Measurements from ENCODE around the gene BMP7.
"Not testable (repeated sequence)": the region's sequence is repeated elsewhere in the genome, so short reads cannot be mapped to it uniquely, and the experiment has no call there.

Gene BMP7

GRCh38 chr20:57287007-57287880, 20.8 kb upstream of the BMP7 start:
- Histone ChIP-seq H3K27me3 (replicated peaks; ENCODE audit: control insufficient read depth, insufficient read depth, low read length) (peaks cover 88% of the 10 kb centered on the region), H3K4me3 (ENCODE audit: low read length) (no peak overlapping the region), H3K36me3 (ENCODE audit: control insufficient read depth, insufficient read depth, low read length, severe bottlenecking) (no peaks in the 10 kb centered on the region), H3K4me1 (ENCODE audit: control insufficient read depth, insufficient read depth, low read length) (peaks cover 14% of the 10 kb centered on the region), H3K9me3 (ENCODE audit: control insufficient read depth, low read length) (peaks cover 7% of the 10 kb centered on the region), H3K9ac (ENCODE audit: low read length) (no peak overlapping the region)
- DNase-seq (ENCODE audit: low read depth) = no peak

- Histone ChIP-seq H3K9me3 (ENCODE audit: control insufficient read depth, low read length) (no peaks in the 10 kb centered on the region), H3K4me3 (ENCODE audit: low read length) (no peak overlapping the region), H3K27me3 (replicated peaks; ENCODE audit: control insufficient read depth, insufficient read depth, low read length) (peaks cover 74% of the 10 kb centered on the region), H3K36me3 (ENCODE audit: control insufficient read depth, insufficient read depth, low read length, severe bottlenecking) (no peaks in the 10 kb centered on the region), H3K9ac (ENCODE audit: low read length) (no peak overlapping the region), H3K4me1 (ENCODE audit: control insufficient read depth, insufficient read depth, low read length) (peaks cover 11% of the 10 kb centered on the region)
- DNase-seq (ENCODE audit: low read depth) = no peak
Measured at GRCh38 chr20:57283860-57284259, 17.4 kb upstream of the BMP7 start.

GRCh38 chr20:57282670-57283361, 16.4 kb upstream of the BMP7 start:
- H3K27me3 ChIP-seq (replicated peaks; ENCODE audit: control insufficient read depth, insufficient read depth, low read length) = peaks cover 67% of the 10 kb centered on the region
- H3K4me3 ChIP-seq (ENCODE audit: low read length) = no peak overlapping the region
- H3K36me3 ChIP-seq (ENCODE audit: control insufficient read depth, insufficient read depth, low read length, severe bottlenecking) = no peaks in the 10 kb centered on the region
- no peak overlapping the region for H3K9ac ChIP-seq (ENCODE audit: low read length)
- H3K4me1 ChIP-seq (ENCODE audit: control insufficient read depth, insufficient read depth, low read length) = peaks cover under 1% of the 10 kb centered on the region
- no peak for DNase-seq (ENCODE audit: low read depth)
- no peaks in the 10 kb centered on the region for H3K9me3 ChIP-seq (ENCODE audit: control insufficient read depth, low read length)

- H3K4me1 ChIP-seq (ENCODE audit: control insufficient read depth, insufficient read depth, low read length) = no peaks in the 10 kb centered on the region
- DNase-seq (ENCODE audit: low read depth) = no peak
- no peaks in the 10 kb centered on the region for H3K36me3 ChIP-seq (ENCODE audit: control insufficient read depth, insufficient read depth, low read length, severe bottlenecking)
- peaks cover 67% of the 10 kb centered on the region for H3K27me3 ChIP-seq (replicated peaks; ENCODE audit: control insufficient read depth, insufficient read depth, low read length)
- H3K4me3 ChIP-seq (ENCODE audit: low read length) = no peak overlapping the region
- no peak overlapping the region for H3K9ac ChIP-seq (ENCODE audit: low read length)
- H3K9me3 ChIP-seq (ENCODE audit: control insufficient read depth, low read length) = no peaks in the 10 kb centered on the region
Measured at GRCh38 chr20:57281900-57282299, 15.5 kb upstream of the BMP7 start.

- Histone ChIP-seq H3K9me3 (ENCODE audit: control insufficient read depth, low read length) (no peaks in the 10 kb centered on the region), H3K4me1 (ENCODE audit: control insufficient read depth, insufficient read depth, low read length) (no peaks in the 10 kb centered on the region), H3K9ac (ENCODE audit: low read length) (no peak overlapping the region), H3K27me3 (replicated peaks; ENCODE audit: control insufficient read depth, insufficient read depth, low read length) (peaks cover 66% of the 10 kb centered on the region), H3K4me3 (ENCODE audit: low read length) (no peak overlapping the region), H3K36me3 (ENCODE audit: control insufficient read depth, insufficient read depth, low read length, severe bottlenecking) (no peaks in the 10 kb centered on the region)
- no peak for DNase-seq (ENCODE audit: low read depth)
Measured at GRCh38 chr20:57280221-57280620, 13.8 kb upstream of the BMP7 start.

GRCh38 chr20:57279548-57279947, 13.1 kb upstream of the BMP7 start:
- not testable (repeated sequence) for H3K4me1 ChIP-seq (ENCODE audit: control insufficient read depth, insufficient read depth, low read length); H3K4me3 ChIP-seq (ENCODE audit: low read length); H3K36me3 ChIP-seq (ENCODE audit: control insufficient read depth, insufficient read depth, low read length, severe bottlenecking); DNase-seq (ENCODE audit: low read depth); H3K9ac ChIP-seq (ENCODE audit: low read length); H3K9me3 ChIP-seq (ENCODE audit: control insufficient read depth, low read length)
- peaks cover 66% of the 10 kb centered on the region for H3K27me3 ChIP-seq (replicated peaks; ENCODE audit: control insufficient read depth, insufficient read depth, low read length)

- no peaks in the 10 kb centered on the region for H3K4me1 ChIP-seq (ENCODE audit: control insufficient read depth, insufficient read depth, low read length)
- H3K9me3 ChIP-seq (ENCODE audit: control insufficient read depth, low read length) = no peaks in the 10 kb centered on the region
- no peak overlapping the region for H3K9ac ChIP-seq (ENCODE audit: low read length)
- no peak overlapping the region for H3K4me3 ChIP-seq (ENCODE audit: low read length)
- DNase-seq (ENCODE audit: low read depth) = no peak
- peaks cover 64% of the 10 kb centered on the region for H3K27me3 ChIP-seq (replicated peaks; ENCODE audit: control insufficient read depth, insufficient read depth, low read length)
- H3K36me3 ChIP-seq (ENCODE audit: control insufficient read depth, insufficient read depth, low read length, severe bottlenecking) = no peaks in the 10 kb centered on the region
Measured at GRCh38 chr20:57278457-57278856, 12.0 kb upstream of the BMP7 start.

- no peak overlapping the region for H3K9ac ChIP-seq (ENCODE audit: low read length)
- no peak for DNase-seq (ENCODE audit: low read depth)
- peaks cover 61% of the 10 kb centered on the region for H3K27me3 ChIP-seq (replicated peaks; ENCODE audit: control insufficient read depth, insufficient read depth, low read length)
- no peaks in the 10 kb centered on the region for H3K4me1 ChIP-seq (ENCODE audit: control insufficient read depth, insufficient read depth, low read length)
- no peaks in the 10 kb centered on the region for H3K36me3 ChIP-seq (ENCODE audit: control insufficient read depth, insufficient read depth, low read length, severe bottlenecking)
- H3K4me3 ChIP-seq (ENCODE audit: low read length) = no peak overlapping the region
- no peaks in the 10 kb centered on the region for H3K9me3 ChIP-seq (ENCODE audit: control insufficient read depth, low read length)
Measured at GRCh38 chr20:57277398-57278105, 11.1 kb upstream of the BMP7 start.

GRCh38 chr20:57276221-57276620, 9.8 kb upstream of the BMP7 start:
- peaks cover 62% of the 10 kb centered on the region for H3K27me3 ChIP-seq (replicated peaks; ENCODE audit: control insufficient read depth, insufficient read depth, low read length)
- no peak for DNase-seq (ENCODE audit: low read depth)
- no peak overlapping the region for H3K4me3 ChIP-seq (ENCODE audit: low read length)
- no peaks in the 10 kb centered on the region for H3K4me1 ChIP-seq (ENCODE audit: control insufficient read depth, insufficient read depth, low read length)
- H3K36me3 ChIP-seq (ENCODE audit: control insufficient read depth, insufficient read depth, low read length, severe bottlenecking) = no peaks in the 10 kb centered on the region
- H3K9me3 ChIP-seq (ENCODE audit: control insufficient read depth, low read length) = peaks cover 3% of the 10 kb centered on the region
- no peak overlapping the region for H3K9ac ChIP-seq (ENCODE audit: low read length)

- DNase-seq (ENCODE audit: low read depth) = no peak
- Histone ChIP-seq H3K4me3 (ENCODE audit: low read length) (no peak overlapping the region), H3K9ac (ENCODE audit: low read length) (no peak overlapping the region), H3K4me1 (ENCODE audit: control insufficient read depth, insufficient read depth, low read length) (no peaks in the 10 kb centered on the region), H3K9me3 (ENCODE audit: control insufficient read depth, low read length) (peaks cover 7% of the 10 kb centered on the region), H3K27me3 (replicated peaks; ENCODE audit: control insufficient read depth, insufficient read depth, low read length) (peaks cover 66% of the 10 kb centered on the region), H3K36me3 (ENCODE audit: control insufficient read depth, insufficient read depth, low read length, severe bottlenecking) (no peaks in the 10 kb centered on the region)
Measured at GRCh38 chr20:57275813-57276212, 9.4 kb upstream of the BMP7 start.

GRCh38 chr20:57275334-57275733, 8.9 kb upstream of the BMP7 start:
- peaks cover 11% of the 10 kb centered on the region for H3K9me3 ChIP-seq (ENCODE audit: control insufficient read depth, low read length)
- H3K4me1 ChIP-seq (ENCODE audit: control insufficient read depth, insufficient read depth, low read length) = no peaks in the 10 kb centered on the region
- no peak overlapping the region for H3K9ac ChIP-seq (ENCODE audit: low read length)
- DNase-seq (ENCODE audit: low read depth) = no peak
- H3K36me3 ChIP-seq (ENCODE audit: control insufficient read depth, insufficient read depth, low read length, severe bottlenecking) = no peaks in the 10 kb centered on the region
- no peak overlapping the region for H3K4me3 ChIP-seq (ENCODE audit: low read length)
- peaks cover 71% of the 10 kb centered on the region for H3K27me3 ChIP-seq (replicated peaks; ENCODE audit: control insufficient read depth, insufficient read depth, low read length)

All from adipocyte (in vitro differentiated cells).